HuH-7.5 (cell line): ENCODE data around the gene URGCP.
"Not testable (repeated sequence)": the region's sequence is repeated elsewhere in the genome, so short reads cannot be mapped to it uniquely, and the experiment has no call there.

ENCODE experiments used
- DNase-seq: peaks from one replicate; pipeline ENCODE4 v3.0.0; 2011; ENCODE audit warnings: low spot score

Gene URGCP

DNA sequence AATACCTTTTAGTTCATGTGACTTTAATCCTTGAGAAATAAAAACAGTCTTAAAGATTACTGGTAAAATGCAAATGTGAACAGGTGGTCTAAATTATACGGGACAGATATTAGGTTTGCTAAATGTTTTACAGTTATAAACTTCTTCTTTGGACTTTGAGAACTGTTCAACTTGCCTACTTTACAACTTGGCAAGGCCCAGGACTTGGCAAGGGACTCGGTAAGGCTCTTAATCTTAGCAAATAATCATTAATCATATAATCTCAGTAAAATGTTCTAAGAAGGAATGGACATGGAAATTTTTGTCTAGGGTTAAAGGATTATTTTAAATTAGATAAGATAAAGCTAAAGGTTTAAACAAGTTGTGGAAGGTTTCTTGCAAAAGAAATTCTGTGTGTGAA, 15.0 kb upstream of the URGCP start:
- no peak for DNase-seq

DNA sequence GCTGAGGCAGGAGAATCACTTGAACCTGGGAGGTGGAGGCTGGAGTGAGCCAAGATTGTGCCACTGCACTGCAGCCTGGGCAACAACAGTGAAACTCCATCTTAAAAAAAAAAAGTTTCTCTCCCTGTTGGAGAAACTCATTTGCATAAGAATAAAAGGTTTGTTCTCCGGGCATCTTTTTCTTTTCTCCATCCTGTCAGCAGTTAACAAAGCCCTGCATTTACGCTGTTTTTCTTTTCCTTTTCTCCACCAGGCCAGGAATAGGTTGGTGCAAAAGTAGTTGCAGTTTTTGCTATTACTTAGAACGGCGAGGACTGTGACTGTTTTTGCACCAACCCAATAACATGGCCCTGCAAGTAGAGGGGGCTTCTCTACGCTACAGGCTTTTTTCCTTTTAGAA, 9.5 kb upstream of the URGCP start:
- no peak for DNase-seq

DNA sequence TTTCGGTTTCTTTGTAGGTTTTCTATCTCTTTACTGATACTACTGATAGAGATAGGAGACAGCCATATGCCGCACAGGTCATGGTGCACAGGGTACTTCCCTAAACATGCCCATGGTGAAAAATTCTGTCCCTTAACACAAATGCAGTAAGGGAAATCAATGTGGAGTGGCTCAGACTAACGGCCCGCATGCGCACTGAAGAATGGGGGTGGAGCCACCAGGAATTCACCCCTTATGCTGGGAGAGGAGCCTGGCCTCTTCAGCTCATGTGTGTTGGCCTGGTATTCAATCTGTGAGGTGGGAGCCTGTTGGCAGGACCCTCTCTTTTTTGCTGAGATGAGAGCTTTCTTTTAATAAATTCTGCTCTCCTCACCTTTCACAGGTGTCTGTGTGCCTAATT, 8.4 kb upstream of the URGCP start:
- DNase-seq = no peak

DNA sequence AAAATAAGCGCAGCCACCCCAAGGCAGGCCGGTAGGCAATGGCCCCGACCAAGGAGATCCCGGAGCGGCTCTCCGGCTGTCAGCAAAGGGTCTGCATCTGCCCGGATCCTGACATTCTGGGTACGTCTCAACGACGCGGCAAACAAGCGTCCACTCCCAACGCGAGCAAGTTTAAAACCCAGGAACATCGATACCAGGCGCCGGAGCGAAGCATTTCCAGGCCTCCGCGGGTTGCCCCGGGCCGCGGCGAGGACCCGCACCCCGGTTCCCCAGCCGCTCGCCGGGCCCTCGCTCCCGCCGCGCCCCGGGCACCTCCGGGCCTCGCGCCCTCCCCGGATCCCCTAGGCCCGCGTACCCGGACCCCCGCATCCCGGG, 453 bp downstream of the URGCP start:
- DNase-seq = peak; percentile 45

DNA sequence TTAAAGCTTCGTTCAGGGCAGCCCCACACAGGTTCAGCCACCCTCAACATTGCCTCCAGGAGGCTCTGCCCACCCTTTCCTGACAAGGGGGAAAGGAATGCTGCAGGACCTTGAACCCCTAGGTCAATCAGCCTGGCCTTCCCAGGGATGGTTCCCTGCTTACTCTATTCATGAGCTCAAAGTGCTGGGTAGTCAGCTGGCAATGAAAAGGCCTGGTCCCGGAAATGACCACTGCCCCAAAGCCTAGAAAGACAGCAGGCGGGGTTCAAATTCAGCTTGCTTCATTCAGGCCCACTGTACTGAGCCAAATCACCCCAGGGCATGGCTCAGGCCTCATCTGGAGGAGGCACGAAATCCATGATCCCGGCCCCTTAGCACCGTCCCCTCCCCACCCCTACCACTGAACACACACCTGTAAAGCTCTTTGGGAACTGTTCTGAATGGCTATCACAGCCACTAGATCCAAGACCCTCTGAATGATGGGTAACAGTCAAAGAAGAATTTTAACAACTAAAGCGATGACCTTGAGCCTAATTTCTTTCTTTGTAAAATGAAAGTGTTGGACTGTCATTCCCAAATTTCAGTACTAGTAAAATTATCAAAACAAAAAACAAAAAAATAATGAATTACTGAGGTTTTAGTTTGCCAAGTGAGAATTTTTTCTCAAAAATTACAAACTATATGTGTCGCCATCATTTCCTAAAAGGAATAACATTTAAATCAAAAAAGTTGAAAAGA, 1.0 kb downstream of the URGCP start:
- DNase-seq = peak; percentile 80

DNA sequence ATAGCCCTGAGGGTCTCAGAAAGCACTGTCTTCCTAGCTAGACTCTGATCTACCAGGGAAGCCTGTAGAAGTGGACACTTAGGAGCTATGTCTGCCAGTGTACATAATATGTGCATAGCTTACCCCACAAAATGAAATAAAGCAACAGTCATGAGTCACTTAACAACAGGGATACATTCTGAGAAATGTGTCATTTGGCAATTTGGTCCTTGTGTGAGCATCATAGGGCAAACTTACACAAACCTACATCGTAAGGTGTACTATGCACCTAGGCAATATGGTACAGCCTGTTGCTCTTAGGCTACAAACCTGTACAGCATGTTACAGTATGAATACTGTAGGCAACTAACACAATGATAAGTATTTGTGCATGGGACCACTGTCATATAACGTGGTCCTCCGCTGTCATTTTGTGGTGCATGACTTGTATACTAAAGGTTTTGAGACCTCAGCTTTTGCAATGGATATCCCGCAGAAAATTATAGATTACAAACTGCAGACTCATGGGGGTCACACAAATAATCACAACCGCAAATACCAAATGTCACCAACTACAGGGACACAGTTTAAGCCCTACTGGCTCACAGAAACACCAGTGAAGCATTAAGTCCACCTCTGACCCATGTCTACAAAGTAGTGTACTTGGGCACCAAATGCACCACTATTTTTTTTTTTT, 1.7 kb downstream of the URGCP start:
- no peak for DNase-seq

DNA sequence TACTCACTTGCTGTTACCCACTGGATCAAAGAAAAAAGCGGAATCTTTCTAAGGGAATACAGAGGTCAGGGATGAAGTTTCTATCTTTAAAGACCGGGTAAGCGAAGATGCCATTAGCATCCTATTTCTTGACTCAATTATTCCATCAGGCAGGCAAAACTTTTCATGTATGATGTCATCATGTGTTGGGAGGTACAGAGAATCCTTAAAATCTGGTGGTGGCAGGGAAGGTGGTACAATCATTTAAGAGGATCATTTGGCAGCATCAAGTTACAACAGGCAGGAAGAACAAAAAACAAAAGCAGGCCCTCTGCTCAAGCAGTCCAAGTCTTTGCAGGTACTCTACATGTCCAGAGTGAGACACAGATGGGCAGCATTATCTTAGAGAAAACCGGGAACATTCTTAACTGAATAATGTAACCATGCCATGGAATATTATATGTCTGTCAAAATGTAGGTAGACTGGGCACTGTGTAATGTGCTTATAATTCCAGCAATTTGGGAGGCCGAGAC, 3.8 kb downstream of the URGCP start:
- DNase-seq = no peak

DNA sequence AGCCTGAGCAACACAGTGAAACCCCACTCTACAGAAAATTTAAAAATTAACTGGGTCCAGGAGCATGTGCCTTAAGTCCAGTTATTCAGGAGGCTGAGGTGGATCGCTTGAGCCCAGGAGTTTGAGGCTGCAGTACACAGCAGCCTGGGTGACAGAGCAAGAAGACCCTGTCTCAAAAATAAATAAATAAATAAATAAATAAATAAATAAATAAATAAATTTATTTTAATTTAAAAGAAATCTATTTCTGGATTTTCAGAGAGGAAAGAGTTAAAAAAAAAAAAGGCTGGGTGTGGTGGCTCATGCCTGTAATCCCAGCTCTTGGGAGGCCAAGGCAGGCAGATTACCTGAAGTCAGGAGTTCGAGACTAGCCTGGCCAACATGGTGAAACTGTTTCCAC, 7.8 kb downstream of the URGCP start:
- DNase-seq = not testable (repeated sequence)

DNA sequence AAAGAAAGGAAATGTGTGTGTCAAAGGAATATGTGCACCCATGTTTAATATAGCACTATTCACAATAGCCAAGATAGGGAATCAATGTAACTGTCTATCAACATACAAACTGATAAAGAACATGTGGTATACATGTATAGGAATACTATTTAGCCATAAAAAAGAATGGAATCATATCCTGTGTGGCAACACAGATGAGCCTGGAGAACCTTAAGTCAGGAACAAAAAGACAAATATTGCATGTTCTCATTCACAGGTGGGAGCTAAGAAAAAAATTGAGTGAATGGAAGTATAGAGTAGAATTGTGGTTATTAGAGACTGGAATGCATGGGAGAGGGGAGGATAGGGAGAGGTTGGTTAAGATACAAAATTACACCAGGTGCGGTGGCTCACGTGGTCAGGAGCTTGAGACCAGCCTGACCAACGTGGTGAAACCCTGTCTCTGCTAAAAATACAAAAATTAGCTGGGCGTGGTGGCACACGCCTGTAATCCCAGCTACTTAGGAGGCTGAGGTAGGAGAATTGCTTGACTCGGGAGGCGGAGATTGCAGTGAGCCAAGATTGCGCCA, 10.5 kb downstream of the URGCP start:
- no peak for DNase-seq

DNA sequence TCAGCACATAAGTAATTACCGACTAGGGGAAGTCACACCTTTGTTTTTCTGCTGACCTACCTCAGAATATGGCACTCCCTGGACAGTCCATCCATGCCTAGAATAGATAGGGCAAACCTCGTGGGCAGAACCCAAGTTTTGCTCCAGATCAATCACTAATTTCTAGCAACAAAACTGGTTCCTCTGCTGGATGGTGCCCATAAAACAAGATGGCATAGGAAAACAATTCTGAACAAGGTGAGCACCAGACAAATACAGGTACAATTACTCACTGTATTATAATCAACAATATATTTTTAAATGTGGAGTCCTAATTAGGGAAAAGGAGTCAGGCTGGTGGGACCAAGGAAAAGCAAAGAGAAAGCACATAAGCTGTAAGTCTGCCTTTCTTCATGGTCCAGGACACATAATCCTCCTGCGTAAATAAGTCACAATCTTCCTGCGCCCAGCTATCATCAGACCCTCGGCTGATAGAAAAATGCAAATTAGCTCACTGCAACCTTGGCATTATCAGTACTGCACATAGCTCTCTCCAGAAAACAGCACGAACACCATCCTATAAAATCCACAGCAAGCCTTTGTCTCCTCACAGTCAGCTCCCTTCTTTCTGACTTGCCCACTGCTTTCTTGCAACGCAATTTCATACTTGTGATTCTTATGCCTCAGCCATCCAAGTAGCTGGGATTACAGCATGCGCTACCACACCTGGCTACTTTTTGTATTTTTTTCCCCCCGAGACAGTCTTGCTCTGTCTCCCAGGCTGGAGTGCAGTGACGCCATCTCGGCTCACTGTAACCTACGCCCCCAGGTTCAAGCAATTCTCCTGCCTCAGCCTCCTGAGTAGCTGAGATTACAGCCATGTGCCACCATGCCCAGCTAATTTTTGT, 15.1 kb downstream of the URGCP start:
- DNase-seq = no peak

DNA sequence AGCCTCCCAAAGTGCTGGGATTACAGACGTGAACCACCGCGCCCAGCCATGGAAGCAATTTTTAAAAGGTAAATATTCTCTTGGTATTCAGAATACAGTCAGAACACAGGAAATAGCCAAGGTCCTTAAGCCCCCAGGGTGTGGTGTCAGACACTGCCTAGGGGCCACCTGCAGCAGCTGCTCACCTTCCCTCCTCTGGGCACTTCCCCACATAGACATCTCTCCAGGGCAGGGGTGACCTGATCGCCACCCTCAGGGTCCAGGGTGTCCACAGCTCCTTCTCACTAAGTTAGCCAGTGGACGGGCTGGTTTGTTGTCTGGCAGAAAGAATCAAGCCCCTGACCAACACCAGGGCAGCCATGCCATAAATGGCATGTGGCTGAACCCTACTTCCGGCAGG, 15.9 kb downstream of the URGCP start:
- no peak for DNase-seq

DNA sequence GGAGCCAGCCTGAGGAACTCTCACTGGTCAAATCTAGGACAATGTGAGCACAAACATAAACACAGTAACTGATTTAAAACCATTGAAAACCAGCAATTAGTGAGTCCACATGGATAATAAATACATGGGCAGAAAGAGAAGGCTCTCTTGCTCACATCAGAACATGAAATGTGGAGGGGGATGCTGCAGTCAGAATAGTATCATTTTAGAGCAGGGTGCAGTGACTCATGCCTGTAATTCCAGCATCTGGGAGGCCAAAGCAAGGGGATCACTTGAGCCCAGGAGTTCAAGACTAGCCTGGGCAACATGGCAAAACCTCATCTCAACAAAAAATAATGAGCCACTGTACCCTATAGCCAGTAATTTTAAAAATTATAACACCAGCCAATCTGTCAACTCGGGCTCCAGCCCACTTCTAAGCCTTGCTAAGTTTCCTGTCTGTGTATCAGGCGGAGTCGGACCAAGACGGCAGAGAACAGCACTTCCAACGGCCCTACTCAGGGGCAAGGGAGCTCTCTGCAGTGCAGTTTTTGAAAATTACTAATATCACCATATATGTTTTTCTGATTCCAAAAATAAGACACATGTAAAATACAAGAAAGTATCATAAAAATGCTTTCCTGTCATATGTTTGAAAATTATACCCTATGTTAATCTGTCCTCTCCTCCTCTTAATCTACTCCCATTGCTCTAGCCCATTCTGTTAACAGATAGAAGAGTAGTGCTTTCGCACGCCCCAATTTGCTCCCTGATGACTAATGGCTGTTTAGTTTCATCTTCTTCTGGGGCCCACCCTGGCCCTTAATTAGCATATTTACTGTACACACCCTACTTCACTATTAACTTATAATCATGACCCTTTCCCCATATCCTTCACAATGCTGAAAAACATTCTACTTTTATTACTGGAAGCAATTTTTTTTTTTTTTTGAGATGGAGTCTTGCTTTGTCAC, 17.1 kb downstream of the URGCP start:
- no peak for DNase-seq

DNA sequence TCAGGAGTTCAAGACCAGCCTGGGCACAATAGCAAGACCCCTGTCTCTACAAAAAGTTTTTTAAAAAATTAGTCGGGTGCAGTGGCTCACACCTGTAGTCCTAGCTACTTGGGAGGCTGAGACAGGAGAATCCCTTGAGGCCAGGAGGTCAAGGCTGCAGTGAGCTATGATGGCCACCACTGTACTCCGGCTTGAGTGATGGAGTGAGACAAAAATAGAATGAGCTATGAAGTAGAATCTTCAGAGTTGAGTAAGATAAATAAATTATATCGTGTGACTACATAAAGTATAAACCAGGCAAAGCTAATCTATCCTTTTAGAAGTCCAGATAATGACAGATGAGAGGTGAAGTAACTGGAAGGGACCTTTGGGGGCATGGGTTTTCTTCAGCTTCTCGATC, 21.8 kb downstream of the URGCP start:
- no peak for DNase-seq

DNA sequence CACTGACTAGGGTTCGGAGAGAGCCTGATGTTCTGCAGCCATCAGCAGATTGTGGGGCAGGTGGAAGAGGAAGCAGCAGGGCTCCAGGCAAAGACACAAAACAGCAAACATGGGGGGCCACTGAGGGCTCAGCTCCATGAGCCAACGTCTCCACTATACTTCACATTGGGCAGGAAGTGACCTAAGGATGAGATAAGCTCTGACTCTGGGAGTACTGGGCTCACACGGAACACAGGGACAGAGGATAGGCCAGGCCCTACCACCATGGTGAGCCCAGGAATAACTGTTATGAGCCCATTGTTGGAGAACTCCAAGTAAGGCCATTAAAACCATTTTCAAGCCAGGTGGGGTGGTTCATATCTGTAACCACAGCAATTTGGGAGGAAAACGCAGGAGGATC, 22.2 kb downstream of the URGCP start:
- no peak for DNase-seq

DNA sequence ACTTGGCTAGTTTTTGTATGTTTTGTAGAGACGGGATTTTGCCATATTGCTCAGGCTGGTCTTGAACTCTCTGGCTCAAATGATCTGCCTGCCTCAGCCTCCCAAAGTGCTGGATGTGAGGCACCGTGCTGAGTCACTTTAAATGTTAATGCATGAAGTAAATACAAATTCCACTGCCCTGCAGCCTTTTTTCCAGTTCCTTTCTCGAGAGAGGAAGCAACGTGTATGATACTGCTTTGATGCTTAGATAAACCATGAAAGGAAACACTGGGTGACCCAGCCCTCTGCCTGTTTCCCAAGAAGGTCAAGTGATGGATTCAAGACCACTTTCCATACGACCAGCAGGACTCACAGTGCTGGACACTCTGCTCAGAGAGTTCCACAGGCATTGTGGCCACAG, 25.8 kb downstream of the URGCP start:
- DNase-seq = no peak

DNA sequence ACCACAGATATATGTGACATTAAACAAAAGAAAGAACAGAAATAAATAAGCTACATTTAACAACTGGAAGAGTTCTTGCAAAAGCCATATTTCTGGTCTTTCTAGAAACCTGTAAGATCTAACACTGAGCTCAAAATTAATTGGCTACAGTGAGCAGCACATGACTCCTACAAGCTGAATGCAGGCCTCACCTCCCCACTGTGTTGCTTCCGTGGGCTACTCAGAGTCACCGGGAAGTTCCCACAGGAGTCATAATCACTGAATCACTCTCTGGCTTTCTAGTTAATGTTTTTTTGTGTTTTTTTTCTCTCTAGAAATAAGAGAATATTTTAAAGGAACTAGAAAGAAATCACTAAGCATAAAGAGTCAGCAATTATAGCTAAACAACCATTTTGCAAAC, 26.9 kb downstream of the URGCP start:
- DNase-seq = no peak

DNA sequence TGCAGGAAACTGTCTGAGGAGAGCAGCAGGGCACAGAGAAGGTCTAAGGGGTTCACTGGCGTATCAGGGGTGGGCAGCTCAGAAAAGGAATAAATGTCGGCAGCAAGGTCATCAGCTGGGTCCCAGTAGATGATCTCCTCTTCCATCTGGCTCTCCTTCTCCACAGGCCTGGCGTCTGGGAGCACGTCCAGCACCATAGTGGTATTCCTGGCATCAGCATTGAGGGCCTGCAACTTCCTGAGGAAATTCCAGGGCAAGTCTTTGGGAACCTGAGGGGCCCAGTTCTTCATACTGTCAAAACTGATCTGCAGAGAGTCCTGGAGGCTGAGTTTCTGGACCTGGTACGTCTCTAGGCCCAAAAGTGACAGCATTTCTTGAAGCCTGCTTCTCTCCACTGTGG, 27.5 kb downstream of the URGCP start:
- no peak for DNase-seq

DNA sequence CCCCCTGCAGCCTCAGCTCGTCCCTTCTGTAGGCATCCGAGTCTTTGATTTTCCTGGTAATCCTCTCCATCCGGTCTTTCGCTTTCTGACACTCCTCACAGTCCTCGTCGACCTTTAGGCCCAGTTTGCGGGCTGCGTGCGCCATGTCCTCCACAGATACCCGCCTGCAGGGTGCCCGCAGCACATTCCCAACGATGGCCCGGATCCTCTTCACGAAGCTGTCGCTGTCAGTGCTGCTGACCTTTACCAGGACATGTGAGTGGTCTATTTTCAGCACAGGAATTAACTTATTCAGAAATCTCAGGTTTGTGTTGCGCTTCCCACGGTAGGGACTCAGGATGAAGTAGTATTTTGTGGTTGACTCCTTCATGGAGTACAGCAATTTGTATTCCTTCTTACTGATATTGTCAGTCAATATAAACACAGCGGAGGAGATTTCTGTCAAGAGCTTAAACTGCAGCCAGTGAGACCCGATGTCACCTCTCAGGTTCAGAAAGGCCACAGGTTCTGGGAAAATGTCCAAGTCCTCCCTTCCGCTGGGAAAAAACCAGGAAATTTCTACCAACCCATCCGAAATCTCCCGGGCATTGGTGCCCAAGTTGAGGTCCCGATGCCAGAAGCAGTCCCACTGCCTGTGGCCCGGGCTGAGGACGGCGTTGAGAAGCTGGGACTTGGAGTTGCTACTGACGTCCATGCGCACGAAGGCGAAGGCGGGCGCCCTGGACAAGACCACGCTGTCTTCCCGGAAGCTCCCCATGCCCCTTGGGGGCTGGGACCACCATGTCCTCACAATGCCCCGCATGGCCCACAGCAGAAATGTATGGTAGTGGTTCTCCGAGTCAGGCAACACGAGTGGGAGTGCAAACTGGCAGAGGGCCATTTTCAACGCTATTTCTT, 28.2 kb downstream of the URGCP start:
- DNase-seq = no peak

DNA sequence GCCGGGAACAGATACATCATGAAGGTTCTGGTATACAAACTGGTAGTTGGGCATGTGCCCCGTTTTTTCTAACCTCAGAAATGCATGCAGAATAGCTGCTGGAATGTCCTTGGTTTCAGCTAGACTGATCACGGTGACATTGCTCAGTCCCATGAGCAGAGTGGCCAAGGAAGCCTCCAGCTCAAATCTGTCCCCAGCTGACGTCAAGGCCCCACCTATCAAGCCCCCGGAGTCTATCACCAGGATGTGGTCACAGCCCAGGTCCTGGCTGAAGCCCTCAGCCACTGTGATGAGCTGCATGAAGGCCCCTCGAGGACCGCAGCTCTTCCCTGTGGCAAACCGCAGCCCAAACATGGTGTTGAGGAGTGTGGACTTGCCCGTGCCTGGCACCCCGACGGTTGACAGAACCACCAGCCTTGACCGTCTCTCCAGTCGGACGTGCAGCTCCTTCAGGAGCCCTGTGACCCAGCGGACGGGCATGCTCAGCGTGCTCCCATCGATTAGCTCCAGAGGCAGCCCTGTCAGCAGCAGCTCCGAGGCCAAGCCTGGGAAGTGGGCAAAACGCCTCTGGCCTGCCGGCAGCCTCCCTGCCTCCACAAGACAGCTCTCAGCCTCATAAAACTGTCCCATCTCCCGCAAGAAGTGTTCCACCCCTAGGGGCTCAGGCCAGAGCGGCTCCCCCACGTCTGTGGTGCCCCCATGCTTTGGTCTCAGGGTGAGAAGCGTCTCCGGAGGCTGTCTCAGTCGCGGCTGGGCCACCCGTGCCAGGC, 29.2 kb downstream of the URGCP start:
- DNase-seq = no peak
